CD14-positive monocyte (primary cell): ENCODE results near the gene CBR3. TPM values are rescaled to one million over a fixed set of nuclear protein-coding genes. Genes with fewer than 3 reads are reported as not detected.

Experiments used
- DNase-seq, 3 donors: peaks; one replicate each; pipeline ENCODE4 v3.0.0-alpha.2; 2011 to 2022
- H2AFZ ChIP-seq: 2 replicates; pipeline ENCODE4 v1.6.0; 2012; ENCODE audit warnings: mild to moderate bottlenecking, low read depth, low read length, inconsistent platforms; ENCODE audit not compliant: insufficient read depth, poor library complexity, severe bottlenecking
- H3K27ac ChIP-seq, 2 donors: 1 replicate in 1 of 2; 2 replicates in 1 of 2; pipeline ENCODE4 v1.5.1; 2012 to 2013; ENCODE audit warnings: low read length in 2 of 2, control low read depth in 1 of 2, inconsistent platforms in 1 of 2, low read depth in 1 of 2, mild to moderate bottlenecking in 1 of 2
- H3K27me3 ChIP-seq, 2 donors: one replicate each; pipeline versions ENCODE4 v1.6.0 to v1.6.1; 2011 to 2013; ENCODE audit warnings: low read length in 2 of 2; ENCODE audit not compliant: control insufficient read depth in 2 of 2, insufficient read depth in 2 of 2
- H3K36me3 ChIP-seq, 2 donors: replicated peaks in 1 of 2; 1 replicate in 1 of 2; 2 replicates in 1 of 2; pipeline versions ENCODE4 v1.5.1 to v1.6.1; 2012 to 2013; ENCODE audit warnings: low read length in 2 of 2, control low read depth in 1 of 2, inconsistent platforms in 1 of 2, mild to moderate bottlenecking in 1 of 2; ENCODE audit not compliant: insufficient read depth in 2 of 2, control insufficient read depth in 1 of 2
- H3K4me1 ChIP-seq, 2 donors: 1 replicate in 1 of 2; 2 replicates in 1 of 2; pipeline versions ENCODE4 v1.5.1 to v1.6.1; 2012 to 2013; ENCODE audit warnings: low read length in 2 of 2, control low read depth in 1 of 2, inconsistent platforms in 1 of 2, mild to moderate bottlenecking in 1 of 2, moderate library complexity in 1 of 2; ENCODE audit not compliant: insufficient read depth in 2 of 2, control insufficient read depth in 1 of 2
- H3K4me2 ChIP-seq: replicated peaks from 2 replicates; pipeline ENCODE3; 2012; ENCODE audit warnings: low read length, moderate library complexity, mild to moderate bottlenecking; ENCODE audit not compliant: poor library complexity, severe bottlenecking; ENCODE audit errors: extremely low read depth
- H3K4me3 ChIP-seq, 3 experiments: fragments of 200-600 bp in 1 of 3; sonication (generic) in 1 of 3; replicated peaks in 1 of 3; 1 replicate in 2 of 3; 2 replicates in 1 of 3; pipeline ENCODE4 v1.5.1; 2011 to 2013; ENCODE audit warnings: low read length in 3 of 3, mild to moderate bottlenecking in 3 of 3, control low read depth in 2 of 3, low read depth in 2 of 3, inconsistent platforms in 1 of 3, moderate library complexity in 1 of 3
- H3K79me2 ChIP-seq: 2 replicates; pipeline ENCODE4 v1.6.0; 2012; ENCODE audit warnings: mild to moderate bottlenecking, control low read depth, inconsistent platforms, low read length, moderate library complexity; ENCODE audit not compliant: insufficient read depth
- H3K9ac ChIP-seq: 2 replicates; pipeline ENCODE4 v1.6.0; 2017; ENCODE audit warnings: low read length, mild to moderate bottlenecking; ENCODE audit not compliant: insufficient read depth, poor library complexity, severe bottlenecking
- H3K9me3 ChIP-seq, 2 donors: replicated peaks in 1 of 2; 1 replicate in 1 of 2; 2 replicates in 1 of 2; pipeline versions ENCODE4 v1.5.1 to v1.6.1; 2012 to 2013; ENCODE audit warnings: low read length in 2 of 2, control low read depth in 1 of 2; ENCODE audit not compliant: control insufficient read depth in 1 of 2, insufficient read depth in 1 of 2
- H4K20me1 ChIP-seq: 2 replicates; pipeline ENCODE4 v1.6.0; 2012; ENCODE audit warnings: mild to moderate bottlenecking, low read length, control low read depth, moderate library complexity; ENCODE audit not compliant: insufficient read depth
- H3K27ac Mint-ChIP-seq, 7 donors: one replicate each; pipeline ENCODE4 v1.8.0; 2020; ENCODE audit warnings: mild to moderate bottlenecking in 7 of 7, mixed read lengths in 7 of 7, moderate library complexity in 6 of 7, inconsistent platforms in 2 of 7
- H3K27me3 Mint-ChIP-seq, 3 donors: one replicate each; pipeline ENCODE4 v1.8.0; 2021 to 2022; ENCODE audit warnings: low read depth in 3 of 3, mild to moderate bottlenecking in 3 of 3, mixed read lengths in 3 of 3, moderate library complexity in 3 of 3, inconsistent platforms in 1 of 3
- H3K36me3 Mint-ChIP-seq, 2 donors: one replicate each; pipeline ENCODE4 v1.8.0; 2020; ENCODE audit warnings: mixed read lengths in 2 of 2, inconsistent platforms in 1 of 2, mild to moderate bottlenecking in 1 of 2
- H3K4me1 Mint-ChIP-seq: one replicate; pipeline ENCODE4 v1.8.0; 2020; ENCODE audit warnings: mild to moderate bottlenecking, mixed read lengths
- H3K4me3 Mint-ChIP-seq, 2 donors: one replicate each; pipeline ENCODE4 v1.8.0; 2020; ENCODE audit warnings: mild to moderate bottlenecking in 2 of 2, mixed read lengths in 2 of 2, moderate library complexity in 1 of 2
- H3K9me3 Mint-ChIP-seq, 7 donors: one replicate each; pipeline ENCODE4 v1.8.0; 2020 to 2022; ENCODE audit warnings: mixed read lengths in 7 of 7, mild to moderate bottlenecking in 6 of 7, moderate library complexity in 6 of 7, inconsistent platforms in 2 of 7
- CTCF ChIP-seq: fragments of 200-600 bp; IDR thresholded peaks from one replicate; pipeline ENCODE4 v1.8.0; 2022; ENCODE audit warnings: antibody characterized with exemption, mild to moderate bottlenecking
- WGBS: methylation state at CpG from one replicate; pipeline ENCODE4 v1.1.5; 2013; ENCODE audit warnings: missing lambda C conversion rate; ENCODE audit not compliant: insufficient coverage; 5-methylcytosine and 5-hydroxymethylcytosine counted together
- intact Hi-C, 2 donors: fragments of 100-400 bp; cut with micrococcal nuclease; formaldehyde crosslinking; loops; one replicate each; pipeline versions ENCODE4 v1.15.0 to v1.15.1; 2023
- polyA plus RNA-seq, 3 donors: library from polyadenylated mRNA; depleted of rRNA in 1 of 3; unstranded in 2 of 3; stranded (reverse) in 1 of 3; fragments of 300-500 nt in 2 of 3; fragments of >200 nt in 1 of 3; fragmentation: Illumina TruSeq in 2 of 3; gene quantifications; 1 replicate in 2 of 3; 2 replicates in 1 of 3; pipeline ENCODE4 v1.2.3, GENCODE V29; 2012 to 2021

CBR3 gene
- polyA plus RNA-seq, 3 donors = 0.32 to 0.40 TPM; not detected in 1

GRCh38 chr21:36117286-36117741, 17.6 kb upstream of the CBR3 start:
- peaks cover 15% of the 10 kb centered on the region for H3K4me1 Mint-ChIP-seq
- H3K4me3 Mint-ChIP-seq = no peak overlapping the region
- Histone ChIP-seq H3K27ac (no peak overlapping the region), H3K36me3 (no peaks in the 10 kb centered on the region), H2AFZ (no peak overlapping the region), H3K4me1 (peaks cover 10 to 20% of the 10 kb centered on the region in 2 donors), H3K9me3 (no peaks in the 10 kb centered on the region), H4K20me1 (no peaks in the 10 kb centered on the region), H3K27me3 (no peaks in the 10 kb centered on the region), H3K4me2 (no peak overlapping the region), H3K9ac (no peak overlapping the region), H3K4me3 (no peak overlapping the region), H3K79me2 (no peaks in the 10 kb centered on the region)
- DNase-seq = no peak
- no peak overlapping the region for H3K27ac Mint-ChIP-seq
- H3K36me3 Mint-ChIP-seq = no peaks in the 10 kb centered on the region
- no CpG with 5 or more reads among the region's 2 CpGs for WGBS
- intact Hi-C loops = loop anchor here in 1 of 2 donors (10.0 kb wide), 1 partner anchor 53 kb away; the partner anchor contains the start of gene SETD4
- peaks cover 0 to 5% (median 1%) of the 10 kb centered on the region in 3 donors for H3K27me3 Mint-ChIP-seq
- no peak for TF ChIP-seq CTCF
- peaks cover 0 to 5% (median 0%) of the 10 kb centered on the region in 7 donors for H3K9me3 Mint-ChIP-seq

GRCh38 chr21:36120304-36120888, 14.5 kb upstream of the CBR3 start:
- no peaks in the 10 kb centered on the region for H3K36me3 Mint-ChIP-seq
- no peak for DNase-seq
- no peak overlapping the region for H3K4me3 ChIP-seq
- H3K27ac Mint-ChIP-seq = no peak overlapping the region
- H3K4me1 Mint-ChIP-seq = peaks cover 2% of the 10 kb centered on the region
- intact Hi-C loops = no loop called here
- no peak overlapping the region for H3K27ac ChIP-seq
- TF ChIP-seq CTCF = no peak
- no peaks in the 10 kb centered on the region for H3K79me2 ChIP-seq
- H3K4me3 Mint-ChIP-seq = no peak overlapping the region
- no peaks in the 10 kb centered on the region for H3K9me3 ChIP-seq
- peaks cover 0 to 5% (median 0%) of the 10 kb centered on the region in 7 donors for H3K9me3 Mint-ChIP-seq
- no peak overlapping the region for H2AFZ ChIP-seq
- H3K36me3 ChIP-seq = no peaks in the 10 kb centered on the region
- H3K27me3 Mint-ChIP-seq = peaks cover 0 to 9% (median 2%) of the 10 kb centered on the region in 3 donors
- no peaks in the 10 kb centered on the region for H3K27me3 ChIP-seq
- no peaks in the 10 kb centered on the region for H4K20me1 ChIP-seq
- WGBS = 100% methylated on average over 2 of the region's 7 CpGs
- H3K4me2 ChIP-seq = no peak overlapping the region
- H3K4me1 ChIP-seq = no peaks in the 10 kb centered on the region
- no peak overlapping the region for H3K9ac ChIP-seq
